HG03196 (cell line): ENCODE data around the gene TARS3.

ENCODE experiments used
- ATAC-seq: cut with Tn5 transposase; IDR thresholded peaks from one replicate; pipeline ENCODE4 v1.9.1; 2021; ENCODE audit not compliant: unreplicated experiment

TARS3 gene

GRCh38 chr15:101702077-101702476, 22.2 kb downstream of the TARS3 start:
- no peak for ATAC-seq

- no peak for ATAC-seq
Measured at GRCh38 chr15:101698314-101698713, 26.0 kb downstream of the TARS3 start.

- ATAC-seq, result no peak
Measured at GRCh38 chr15:101697488-101697887, 26.8 kb downstream of the TARS3 start.

- no peak for ATAC-seq
Measured at GRCh38 chr15:101696829-101697228, 27.4 kb downstream of the TARS3 start.

- no peak for ATAC-seq
Measured at GRCh38 chr15:101694261-101694660, 30.0 kb downstream of the TARS3 start.

- ATAC-seq, result no peak
Measured at GRCh38 chr15:101692801-101693598, 31.3 kb downstream of the TARS3 start.

- no peak for ATAC-seq
Measured at GRCh38 chr15:101689901-101690300, 34.4 kb downstream of the TARS3 start.

GRCh38 chr15:101686718-101687117, 37.6 kb downstream of the TARS3 start:
- ATAC-seq, result no peak

- ATAC-seq, result no peak
Measured at GRCh38 chr15:101684877-101685276, 39.4 kb downstream of the TARS3 start.

GRCh38 chr15:101684384-101684783, 39.9 kb downstream of the TARS3 start:
- no peak for ATAC-seq

GRCh38 chr15:101679806-101680205, 44.5 kb downstream of the TARS3 start:
- no peak for ATAC-seq

- ATAC-seq, result no peak
Measured at GRCh38 chr15:101676921-101677329, 47.3 kb downstream of the TARS3 start.

GRCh38 chr15:101675796-101676582, 48.3 kb downstream of the TARS3 start:
- peak; percentile 62 for ATAC-seq

- no peak for ATAC-seq
Measured at GRCh38 chr15:101675015-101675414, 49.3 kb downstream of the TARS3 start.

- ATAC-seq, result no peak
Measured at GRCh38 chr15:101672298-101672697, 52.0 kb downstream of the TARS3 start.

- no peak for ATAC-seq
Measured at GRCh38 chr15:101669744-101670143, 54.5 kb downstream of the TARS3 start.

- ATAC-seq, result no peak
Measured at GRCh38 chr15:101667881-101668280, 56.4 kb downstream of the TARS3 start.

GRCh38 chr15:101664303-101664913, 59.9 kb downstream of the TARS3 start:
- no peak for ATAC-seq

- ATAC-seq, result no peak
Measured at GRCh38 chr15:101662203-101662602, 62.1 kb downstream of the TARS3 start.

GRCh38 chr15:101660005-101660404, 64.3 kb downstream of the TARS3 start:
- no peak for ATAC-seq

- ATAC-seq, result no peak
Measured at GRCh38 chr15:101657968-101658784, 66.1 kb downstream of the TARS3 start.
